NOMO-1 treated with DMSO at 0.1 percent for 48 hours (cell line): Measurements from ENCODE around the gene PRXL2C.

Experiments
- DNase-seq: peaks from one replicate; lab custom pipeline; 2025; ENCODE audit not compliant: unreplicated experiment; lab: John Stamatoyannopoulos, UW

Gene PRXL2C

GRCh38 chr9:96612966-96613589 is 42.0 kb downstream of the PRXL2C start:
- DNase-seq = no peak

- DNase-seq = no peak
These were observed 42.8 kb downstream of the PRXL2C start for GRCh38 chr9:96612105-96612965.

- DNase-seq = no peak
These were observed 43.8 kb downstream of the PRXL2C start for GRCh38 chr9:96611302-96611701.

- no peak for DNase-seq
These were observed 45.4 kb downstream of the PRXL2C start for GRCh38 chr9:96609732-96610131.

- DNase-seq = no peak
These were observed 47.1 kb downstream of the PRXL2C start for GRCh38 chr9:96607971-96608370.

GRCh38 chr9:96605328-96605727 is 49.8 kb downstream of the PRXL2C start:
- DNase-seq = no peak

GRCh38 chr9:96604004-96604319 is 51.2 kb downstream of the PRXL2C start:
- DNase-seq = no peak

GRCh38 chr9:96603305-96604003 is 51.7 kb downstream of the PRXL2C start:
- DNase-seq = no peak

- peak; percentile 52 for DNase-seq
These were observed 55.8 kb downstream of the PRXL2C start for GRCh38 chr9:96599298-96599697.

GRCh38 chr9:96596601-96597111 is 58.5 kb downstream of the PRXL2C start:
- DNase-seq = no peak
